DND-41 (cell line): ENCODE data around the gene ARHGAP6.

Experiments used
- CTCF ChIP-seq: IDR thresholded peaks from 2 replicates; pipeline ENCODE4 v1.5.1; 2012; ENCODE audit warnings: borderline replicate concordance, low read length, moderate library complexity, mild to moderate bottlenecking; ENCODE audit not compliant: poor library complexity, severe bottlenecking; ENCODE audit errors: extremely low read depth
- EZH2 ChIP-seq: IDR thresholded peaks from 3 replicates; pipeline ENCODE4 v1.6.1; 2012; ENCODE audit warnings: borderline replicate concordance, low read depth, mild to moderate bottlenecking, moderate library complexity, low read length, inconsistent platforms; ENCODE audit not compliant: severe bottlenecking

GRCh38 chrX:11647138-11647537 is 18.6 kb downstream of the ARHGAP6 start:
- TF ChIP-seq CTCF (no peak), EZH2 (no peak)
